K562 (cell line): ENCODE results near the gene TXNIP. TPM values are rescaled to one million over a fixed set of nuclear protein-coding genes. Genes with fewer than 3 reads are reported as not detected.

ENCODE experiments used
- ARNT ChIP-seq, 2 experiments: fragments of 450-650 bp; IDR thresholded peaks; 2 replicates each; pipeline ENCODE4 v1.6.1; 2016; ENCODE audit warnings: mild to moderate bottlenecking in 1 of 2
- ESRRB ChIP-seq: fragments of 250-450 bp; sonication (Bioruptor Pico); IDR thresholded peaks from 2 replicates; pipeline ENCODE4 v1.5.0; 2020; ENCODE audit warnings: mild to moderate bottlenecking, moderate library complexity, borderline replicate concordance
- ETV1 ChIP-seq: fragments of 450-650 bp; conservative IDR thresholded peaks from 2 replicates; pipeline ENCODE4 v1.6.1; 2016; ENCODE audit warnings: missing genetic modification characterization, control low read depth, low read depth, missing compliant biosample characterization
- HIVEP1 ChIP-seq: fragments of 250-450 bp; sonication (Bioruptor Pico); IDR thresholded peaks from 2 replicates; pipeline ENCODE4 v1.4.0; 2020; ENCODE audit warnings: mild to moderate bottlenecking
- ILF3 ChIP-seq: fragments of 450-650 bp; IDR thresholded peaks from 2 replicates; pipeline ENCODE4 v1.6.1; 2018; ENCODE audit warnings: antibody characterized with exemption, mild to moderate bottlenecking, moderate library complexity, borderline replicate concordance
- POLR2AphosphoS5 ChIP-seq: IDR thresholded peaks from 2 replicates; pipeline ENCODE4 v1.6.1; 2011; ENCODE audit warnings: mild to moderate bottlenecking, low read depth, low read length, moderate library complexity; ENCODE audit not compliant: control insufficient read depth, insufficient read depth
- RUNX1 ChIP-seq: sonication (generic); IDR thresholded peaks from 2 replicates; pipeline ENCODE4 v1.6.1; 2016; ENCODE audit warnings: antibody characterized with exemption, low read depth
- SOX6 ChIP-seq: fragments of 450-650 bp; IDR thresholded peaks from 2 replicates; pipeline ENCODE4 v1.6.1; 2014; ENCODE audit warnings: mild to moderate bottlenecking
- U2AF2 ChIP-seq: fragments of 200-400 bp; formaldehyde crosslinking; optimal IDR thresholded peaks from 2 replicates; pipeline ENCODE3; 2017; ENCODE audit warnings: low read depth, mild to moderate bottlenecking, low read length
- ZEB2 ChIP-seq: fragments of 450-650 bp; IDR thresholded peaks from 2 replicates; pipeline ENCODE4 v1.6.1; 2016
- ZNF766 ChIP-seq: fragments of 200-800 bp; sonication (Bioruptor generic); conservative IDR thresholded peaks from 2 replicates; pipeline ENCODE4 v1.6.1; 2016; ENCODE audit warnings: missing genetic modification characterization, missing compliant biosample characterization
- ZNF778 ChIP-seq: fragments of 450-650 bp; formaldehyde crosslinking; IDR thresholded peaks from 2 replicates; pipeline ENCODE4 v1.4.0; 2020; ENCODE audit warnings: mild to moderate bottlenecking, moderate library complexity
- ZSCAN32 ChIP-seq: fragments of 450-650 bp; formaldehyde crosslinking; IDR thresholded peaks from 2 replicates; pipeline ENCODE4 v1.4.0; 2020; ENCODE audit warnings: mild to moderate bottlenecking, moderate library complexity
- polyA plus RNA-seq, 8 experiments: library from polyadenylated mRNA; depleted of rRNA in 4 of 8; stranded (reverse) in 5 of 8; unstranded in 3 of 8; fragments of >200 nt; fragmentation: Nextera tagmentation in 2 of 8; fragmentation: Illumina TruSeq in 1 of 8; extraction: Ambion mirVana in 2 of 8; extraction: Trizol in 1 of 8; gene quantifications; 2 replicates each; pipeline versions ENCODE4 v1.2.1 to v1.2.3, GENCODE V29; 2011 to 2014; ENCODE audit warnings: inconsistent platforms in 1 of 8, missing spikeins in 1 of 8
- total RNA-seq, 7 experiments: library from RNA; depleted of rRNA in 6 of 7; stranded (reverse); fragments of >200 nt in 6 of 7; fragmentation: Illumina TruSeq in 2 of 7; extraction: Trizol in 2 of 7; gene quantifications; 2 replicates each; pipeline versions ENCODE4 v1.2.1 to v1.2.3, GENCODE V29; 2011 to 2021; ENCODE audit warnings: low replicate concordance in 1 of 7
- TF ChIP-seq, protein P1 (sequence below): fragments of 250-450 bp; sonication (Bioruptor Pico); IDR thresholded peaks from 2 replicates; pipeline ENCODE4 v1.5.0; 2020; ENCODE audit warnings: mild to moderate bottlenecking, borderline replicate concordance
- TF ChIP-seq, protein P2 (sequence below): fragments of 450-650 bp; IDR thresholded peaks from 2 replicates; pipeline ENCODE4 v1.6.1; 2014; ENCODE audit warnings: low read depth, mild to moderate bottlenecking, moderate library complexity, borderline replicate concordance
- TF ChIP-seq, protein P3 (sequence below): fragments of 250-450 bp; sonication (Bioruptor Pico); IDR thresholded peaks from 2 replicates; pipeline ENCODE4 v1.5.0; 2021
- TF ChIP-seq, protein P4 (sequence below): fragments of 250-450 bp; sonication (Bioruptor Pico); IDR thresholded peaks from 2 replicates; pipeline ENCODE4 v1.5.0; 2022; ENCODE audit warnings: mild to moderate bottlenecking
- TF ChIP-seq, protein P5 (sequence below): fragments of 450-650 bp; IDR thresholded peaks from 2 replicates; pipeline ENCODE4 v1.6.1; 2016; ENCODE audit warnings: mild to moderate bottlenecking

Gene TXNIP
- total and polyA plus RNA-seq, 9 of the 15 experiments (the other 6 are each of a cell fraction or from before 2014, with no cell fraction given): 120 to 499 (median 257) TPM

DNA sequence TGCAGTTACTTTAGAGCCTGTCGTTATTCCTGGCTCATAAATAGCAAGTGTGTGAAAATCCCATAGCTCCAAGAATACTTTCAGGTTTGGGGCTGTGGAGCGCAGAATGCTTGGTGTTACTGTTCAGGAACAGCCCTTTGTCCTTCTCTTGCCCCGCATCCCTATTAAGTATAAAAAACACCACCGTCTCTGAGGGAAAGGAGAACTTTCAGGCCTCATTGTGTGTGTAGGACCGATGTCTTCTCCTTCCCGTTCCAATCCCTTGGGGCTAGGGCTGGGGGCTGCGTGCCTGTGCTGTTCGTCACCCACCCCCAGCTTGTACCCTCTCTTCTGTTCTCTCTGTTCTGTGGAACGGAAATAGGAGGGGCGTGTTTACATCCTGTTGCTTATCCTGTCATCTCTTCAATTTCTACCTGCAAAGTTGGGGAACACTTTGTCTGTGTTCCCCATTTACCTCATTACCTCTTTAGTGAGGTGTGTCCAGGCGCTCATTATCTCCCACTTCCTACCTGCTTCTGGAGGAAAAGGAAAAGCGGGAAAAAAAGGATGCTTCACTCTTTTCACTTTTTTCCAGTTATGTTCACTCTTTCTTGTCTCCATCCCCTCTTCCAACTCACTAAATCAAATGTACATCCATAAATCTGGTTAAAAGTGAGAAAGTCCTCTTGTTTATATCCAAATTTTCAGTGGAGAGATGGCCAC is 788 bp upstream of the TXNIP start (continued):
- TF ChIP-seq, protein P1, sequence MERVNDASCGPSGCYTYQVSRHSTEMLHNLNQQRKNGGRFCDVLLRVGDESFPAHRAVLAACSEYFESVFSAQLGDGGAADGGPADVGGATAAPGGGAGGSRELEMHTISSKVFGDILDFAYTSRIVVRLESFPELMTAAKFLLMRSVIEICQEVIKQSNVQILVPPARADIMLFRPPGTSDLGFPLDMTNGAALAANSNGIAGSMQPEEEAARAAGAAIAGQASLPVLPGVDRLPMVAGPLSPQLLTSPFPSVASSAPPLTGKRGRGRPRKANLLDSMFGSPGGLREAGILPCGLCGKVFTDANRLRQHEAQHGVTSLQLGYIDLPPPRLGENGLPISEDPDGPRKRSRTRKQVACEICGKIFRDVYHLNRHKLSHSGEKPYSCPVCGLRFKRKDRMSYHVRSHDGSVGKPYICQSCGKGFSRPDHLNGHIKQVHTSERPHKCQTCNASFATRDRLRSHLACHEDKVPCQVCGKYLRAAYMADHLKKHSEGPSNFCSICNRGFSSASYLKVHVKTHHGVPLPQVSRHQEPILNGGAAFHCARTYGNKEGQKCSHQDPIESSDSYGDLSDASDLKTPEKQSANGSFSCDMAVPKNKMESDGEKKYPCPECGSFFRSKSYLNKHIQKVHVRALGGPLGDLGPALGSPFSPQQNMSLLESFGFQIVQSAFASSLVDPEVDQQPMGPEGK (CRISPR knock-in tag): 0 out of 2 replicates have a peak, but pooled peaks have one; percentile 65
- TF ChIP-seq ETV1 (tag) (peak; percentile 90), SOX6 (peak; percentile 35), POLR2AphosphoS5 (0 out of 2 replicates have a peak, but pooled peaks have one; percentile 38), ESRRB (no peak), HIVEP1 (no peak), ZSCAN32 (CRISPR knock-in tag) (no peak), ZEB2 (peak; percentile 90), U2AF2 (no peak), ARNT (IDR thresholded peaks at IDR 0.05) (peak in 1 of 2 experiments; percentile 8; a peak in 2 of 4 replicates), ZNF766 (0 out of 2 replicates have a peak, but pooled peaks have one; percentile 21), RUNX1 (no peak), ZNF778 (CRISPR knock-in tag) (no peak), ILF3 (no peak)
- TF ChIP-seq, protein P2, sequence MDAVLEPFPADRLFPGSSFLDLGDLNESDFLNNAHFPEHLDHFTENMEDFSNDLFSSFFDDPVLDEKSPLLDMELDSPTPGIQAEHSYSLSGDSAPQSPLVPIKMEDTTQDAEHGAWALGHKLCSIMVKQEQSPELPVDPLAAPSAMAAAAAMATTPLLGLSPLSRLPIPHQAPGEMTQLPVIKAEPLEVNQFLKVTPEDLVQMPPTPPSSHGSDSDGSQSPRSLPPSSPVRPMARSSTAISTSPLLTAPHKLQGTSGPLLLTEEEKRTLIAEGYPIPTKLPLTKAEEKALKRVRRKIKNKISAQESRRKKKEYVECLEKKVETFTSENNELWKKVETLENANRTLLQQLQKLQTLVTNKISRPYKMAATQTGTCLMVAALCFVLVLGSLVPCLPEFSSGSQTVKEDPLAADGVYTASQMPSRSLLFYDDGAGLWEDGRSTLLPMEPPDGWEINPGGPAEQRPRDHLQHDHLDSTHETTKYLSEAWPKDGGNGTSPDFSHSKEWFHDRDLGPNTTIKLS: no peak
- TF ChIP-seq, protein P3, sequence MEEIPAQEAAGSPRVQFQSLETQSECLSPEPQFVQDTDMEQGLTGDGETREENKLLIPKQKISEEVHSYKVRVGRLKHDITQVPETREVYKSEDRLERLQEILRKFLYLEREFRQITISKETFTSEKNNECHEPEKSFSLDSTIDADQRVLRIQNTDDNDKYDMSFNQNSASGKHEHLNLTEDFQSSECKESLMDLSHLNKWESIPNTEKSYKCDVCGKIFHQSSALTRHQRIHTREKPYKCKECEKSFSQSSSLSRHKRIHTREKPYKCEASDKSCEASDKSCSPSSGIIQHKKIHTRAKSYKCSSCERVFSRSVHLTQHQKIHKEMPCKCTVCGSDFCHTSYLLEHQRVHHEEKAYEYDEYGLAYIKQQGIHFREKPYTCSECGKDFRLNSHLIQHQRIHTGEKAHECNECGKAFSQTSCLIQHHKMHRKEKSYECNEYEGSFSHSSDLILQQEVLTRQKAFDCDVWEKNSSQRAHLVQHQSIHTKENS: no peak
- TF ChIP-seq, protein P4, sequence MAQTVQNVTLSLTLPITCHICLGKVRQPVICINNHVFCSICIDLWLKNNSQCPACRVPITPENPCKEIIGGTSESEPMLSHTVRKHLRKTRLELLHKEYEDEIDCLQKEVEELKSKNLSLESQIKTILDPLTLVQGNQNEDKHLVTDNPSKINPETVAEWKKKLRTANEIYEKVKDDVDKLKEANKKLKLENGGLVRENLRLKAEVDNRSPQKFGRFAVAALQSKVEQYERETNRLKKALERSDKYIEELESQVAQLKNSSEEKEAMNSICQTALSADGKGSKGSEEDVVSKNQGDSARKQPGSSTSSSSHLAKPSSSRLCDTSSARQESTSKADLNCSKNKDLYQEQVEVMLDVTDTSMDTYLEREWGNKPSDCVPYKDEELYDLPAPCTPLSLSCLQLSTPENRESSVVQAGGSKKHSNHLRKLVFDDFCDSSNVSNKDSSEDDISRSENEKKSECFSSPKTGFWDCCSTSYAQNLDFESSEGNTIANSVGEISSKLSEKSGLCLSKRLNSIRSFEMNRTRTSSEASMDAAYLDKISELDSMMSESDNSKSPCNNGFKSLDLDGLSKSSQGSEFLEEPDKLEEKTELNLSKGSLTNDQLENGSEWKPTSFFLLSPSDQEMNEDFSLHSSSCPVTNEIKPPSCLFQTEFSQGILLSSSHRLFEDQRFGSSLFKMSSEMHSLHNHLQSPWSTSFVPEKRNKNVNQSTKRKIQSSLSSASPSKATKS: no peak
- TF ChIP-seq, protein P5, sequence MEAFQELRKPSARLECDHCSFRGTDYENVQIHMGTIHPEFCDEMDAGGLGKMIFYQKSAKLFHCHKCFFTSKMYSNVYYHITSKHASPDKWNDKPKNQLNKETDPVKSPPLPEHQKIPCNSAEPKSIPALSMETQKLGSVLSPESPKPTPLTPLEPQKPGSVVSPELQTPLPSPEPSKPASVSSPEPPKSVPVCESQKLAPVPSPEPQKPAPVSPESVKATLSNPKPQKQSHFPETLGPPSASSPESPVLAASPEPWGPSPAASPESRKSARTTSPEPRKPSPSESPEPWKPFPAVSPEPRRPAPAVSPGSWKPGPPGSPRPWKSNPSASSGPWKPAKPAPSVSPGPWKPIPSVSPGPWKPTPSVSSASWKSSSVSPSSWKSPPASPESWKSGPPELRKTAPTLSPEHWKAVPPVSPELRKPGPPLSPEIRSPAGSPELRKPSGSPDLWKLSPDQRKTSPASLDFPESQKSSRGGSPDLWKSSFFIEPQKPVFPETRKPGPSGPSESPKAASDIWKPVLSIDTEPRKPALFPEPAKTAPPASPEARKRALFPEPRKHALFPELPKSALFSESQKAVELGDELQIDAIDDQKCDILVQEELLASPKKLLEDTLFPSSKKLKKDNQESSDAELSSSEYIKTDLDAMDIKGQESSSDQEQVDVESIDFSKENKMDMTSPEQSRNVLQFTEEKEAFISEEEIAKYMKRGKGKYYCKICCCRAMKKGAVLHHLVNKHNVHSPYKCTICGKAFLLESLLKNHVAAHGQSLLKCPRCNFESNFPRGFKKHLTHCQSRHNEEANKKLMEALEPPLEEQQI: no peak
